ENCODE measurements around the gene FOXL1. TPM values are rescaled to one million over a fixed set of nuclear protein-coding genes. Genes with fewer than 3 reads are reported as not detected.

FOXL1 gene
- total RNA-seq, 1 experiment from 2014 or later = 0.11 TPM

GRCh38 chr16:86614699-86615098, 36.4 kb downstream of the FOXL1 start:
- H3K9me3 Mint-ChIP-seq (ENCODE audit: unreplicated experiment) = no peaks in the 10 kb centered on the region
- intact Hi-C loops (cut with micrococcal nuclease; ENCODE audit: unreplicated experiment) = no loop called here
- no TSS peak for BruUV-seq (replicated peaks)
- no peaks in the 10 kb centered on the region for H3K27me3 ChIP-seq (replicated peaks; ENCODE audit: control insufficient read depth, insufficient read depth, low read length)
- CTCF ChIA-PET = no interaction called here
- peaks cover 2% of the 10 kb centered on the region for H3K27me3 Mint-ChIP-seq (ENCODE audit: insufficient read depth, unreplicated experiment)
- no peak overlapping the region for H3K4me3 ChIP-seq (ENCODE audit: low read depth, low read length)
- H3K9me3 ChIP-seq = no peaks in the 10 kb centered on the region
- TF ChIP-seq CTCF (IDR thresholded peaks at IDR 0.05; ENCODE audit: insufficient read depth in 1 of 2, low read depth in 1 of 2, low read length in 1 of 2, severe bottlenecking in 1 of 2, unreplicated experiment in 1 of 2) = no peak
- no peak overlapping the region for H3K4me3 Mint-ChIP-seq (ENCODE audit: unreplicated experiment)
- peaks cover 4% of the 10 kb centered on the region for H3K4me1 ChIP-seq
- H3K27ac Mint-ChIP-seq (ENCODE audit: unreplicated experiment) = no peak overlapping the region
- no peak for DNase-seq
- H3K36me3 ChIP-seq (ENCODE audit: control insufficient read depth, insufficient read depth, low read length) = no peaks in the 10 kb centered on the region
- no peaks in the 10 kb centered on the region for H3K36me3 Mint-ChIP-seq (ENCODE audit: insufficient read depth, unreplicated experiment)
- POLR2A ChIA-PET = no interaction called here
- H3K4me1 Mint-ChIP-seq (ENCODE audit: low read depth, unreplicated experiment) = no peaks in the 10 kb centered on the region

- no peak for DNase-seq
- Histone ChIP-seq H3K4me3 (ENCODE audit: low read depth, low read length) (no peak overlapping the region), H3K9me3 (no peaks in the 10 kb centered on the region; the same call in 1 of the 2 replicates), H3K36me3 (ENCODE audit: control insufficient read depth, insufficient read depth, low read length) (no peaks in the 10 kb centered on the region), H3K4me1 (no peaks in the 10 kb centered on the region), H3K27me3 (replicated peaks; ENCODE audit: control insufficient read depth, insufficient read depth, low read length) (no peaks in the 10 kb centered on the region)
- no peak for TF ChIP-seq CTCF (IDR thresholded peaks at IDR 0.05; ENCODE audit: insufficient read depth in 1 of 2, low read depth in 1 of 2, low read length in 1 of 2, severe bottlenecking in 1 of 2, unreplicated experiment in 1 of 2)
- ChIA-PET CTCF (no interaction called here), POLR2A (no interaction called here)
- H3K9me3 Mint-ChIP-seq (ENCODE audit: unreplicated experiment) = no peaks in the 10 kb centered on the region
- H3K36me3 Mint-ChIP-seq (ENCODE audit: insufficient read depth, unreplicated experiment) = no peaks in the 10 kb centered on the region
- intact Hi-C loops (cut with micrococcal nuclease; ENCODE audit: unreplicated experiment) = no loop called here
- no TSS peak for BruUV-seq (replicated peaks)
- H3K4me3 Mint-ChIP-seq (ENCODE audit: unreplicated experiment) = no peak overlapping the region
- H3K27ac Mint-ChIP-seq (ENCODE audit: unreplicated experiment) = no peak overlapping the region
- H3K4me1 Mint-ChIP-seq (ENCODE audit: low read depth, unreplicated experiment) = no peaks in the 10 kb centered on the region
- peaks cover 6% of the 10 kb centered on the region for H3K27me3 Mint-ChIP-seq (ENCODE audit: insufficient read depth, unreplicated experiment)
Observed at GRCh38 chr16:86616906-86617305, 38.6 kb downstream of the FOXL1 start.

GRCh38 chr16:86618431-86619238, 40.3 kb downstream of the FOXL1 start:
- Mint-ChIP-seq H3K27me3 (ENCODE audit: insufficient read depth, unreplicated experiment) (peaks cover 10% of the 10 kb centered on the region), H3K36me3 (ENCODE audit: insufficient read depth, unreplicated experiment) (no peaks in the 10 kb centered on the region), H3K4me3 (ENCODE audit: unreplicated experiment) (peak overlapping the region; percentile 52), H3K4me1 (ENCODE audit: low read depth, unreplicated experiment) (no peaks in the 10 kb centered on the region), H3K9me3 (ENCODE audit: unreplicated experiment) (no peaks in the 10 kb centered on the region), H3K27ac (ENCODE audit: unreplicated experiment) (no peak overlapping the region)
- Histone ChIP-seq H3K4me1 (no peaks in the 10 kb centered on the region), H3K36me3 (ENCODE audit: control insufficient read depth, insufficient read depth, low read length) (no peaks in the 10 kb centered on the region), H3K4me3 (ENCODE audit: low read depth, low read length) (no peak overlapping the region), H3K9me3 (no peaks in the 10 kb centered on the region; the same call in 1 of the 2 replicates), H3K27me3 (replicated peaks; ENCODE audit: control insufficient read depth, insufficient read depth, low read length) (no peaks in the 10 kb centered on the region)
- no peak for TF ChIP-seq CTCF (IDR thresholded peaks at IDR 0.05; ENCODE audit: insufficient read depth in 1 of 2, low read depth in 1 of 2, low read length in 1 of 2, severe bottlenecking in 1 of 2, unreplicated experiment in 1 of 2)
- POLR2A ChIA-PET = no interaction called here
- no peak for DNase-seq
- intact Hi-C loops (cut with micrococcal nuclease; ENCODE audit: unreplicated experiment) = no loop called here
- CTCF ChIA-PET = no interaction called here
- BruUV-seq (replicated peaks) = no TSS peak

All from Caco-2 (cell line).